Stimulated activated effector memory CD8-positive, alpha-beta T cell treated with anti-CD3 and anti-CD28 coated beads, Interleukin-12 subunit alpha, Interleukin-12 subunit beta, amount 100 ng/mL, for 72 hours (primary cell): ENCODE measurements around the gene DCAF6.

ENCODE experiments used
- ATAC-seq: fragments of 150-1000 bp; cut with Tn5 transposase; 2 replicates; pipeline ENCODE4 v1.10.0; 2021
- DNase-seq, 2 donors: peaks; one replicate each; pipeline ENCODE4 v3.0.0; 2021 to 2022; ENCODE audit warnings: low spot score in 2 of 2
- H3K27ac Mint-ChIP-seq: one replicate; pipeline ENCODE4 v1.8.0; 2022; ENCODE audit warnings: mild to moderate bottlenecking, mixed read lengths
- H3K36me3 Mint-ChIP-seq: one replicate; pipeline ENCODE4 v1.8.0; 2022; ENCODE audit warnings: mild to moderate bottlenecking, mixed read lengths
- H3K4me1 Mint-ChIP-seq: one replicate; pipeline ENCODE4 v1.8.0; 2022; ENCODE audit warnings: mixed read lengths
- H3K4me3 Mint-ChIP-seq: one replicate; pipeline ENCODE4 v1.8.0; 2022; ENCODE audit warnings: mild to moderate bottlenecking, mixed read lengths
- H3K9me3 Mint-ChIP-seq: one replicate; pipeline ENCODE4 v1.8.0; 2022; ENCODE audit warnings: mixed read lengths

Gene DCAF6

GRCh38 chr1:167973832-167974231, 37.3 kb downstream of the DCAF6 start:
- ATAC-seq (no peak), DNase-seq (no peak)
- H3K27ac Mint-ChIP-seq: no peak overlapping the region
- peaks cover 47% of the 10 kb centered on the region for H3K36me3 Mint-ChIP-seq
- H3K4me1 Mint-ChIP-seq: peaks cover 5% of the 10 kb centered on the region
- no peak overlapping the region for H3K4me3 Mint-ChIP-seq
- H3K9me3 Mint-ChIP-seq: no peaks in the 10 kb centered on the region

DNA sequence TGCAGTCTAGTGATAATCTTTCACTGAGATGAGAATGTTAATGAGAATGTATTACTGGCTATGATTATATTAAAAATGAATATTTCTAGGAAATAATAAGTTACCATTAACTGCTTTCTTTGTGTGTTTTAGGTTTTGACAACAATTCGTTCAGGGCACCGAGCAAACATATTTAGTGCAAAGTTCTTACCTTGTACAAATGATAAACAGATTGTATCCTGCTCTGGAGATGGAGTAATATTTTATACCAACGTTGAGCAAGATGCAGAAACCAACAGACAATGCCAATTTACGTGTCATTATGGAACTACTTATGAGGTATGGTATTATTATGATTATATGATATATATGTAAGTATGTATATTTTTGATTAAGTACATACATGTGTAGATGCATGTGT, 38.2 kb downstream of the DCAF6 start:
- Mint-ChIP-seq H3K36me3 (peaks cover 52% of the 10 kb centered on the region), H3K9me3 (no peaks in the 10 kb centered on the region), H3K27ac (no peak overlapping the region), H3K4me3 (no peak overlapping the region), H3K4me1 (peaks cover 5% of the 10 kb centered on the region)
- ATAC-seq (no peak), DNase-seq (no peak)

DNA sequence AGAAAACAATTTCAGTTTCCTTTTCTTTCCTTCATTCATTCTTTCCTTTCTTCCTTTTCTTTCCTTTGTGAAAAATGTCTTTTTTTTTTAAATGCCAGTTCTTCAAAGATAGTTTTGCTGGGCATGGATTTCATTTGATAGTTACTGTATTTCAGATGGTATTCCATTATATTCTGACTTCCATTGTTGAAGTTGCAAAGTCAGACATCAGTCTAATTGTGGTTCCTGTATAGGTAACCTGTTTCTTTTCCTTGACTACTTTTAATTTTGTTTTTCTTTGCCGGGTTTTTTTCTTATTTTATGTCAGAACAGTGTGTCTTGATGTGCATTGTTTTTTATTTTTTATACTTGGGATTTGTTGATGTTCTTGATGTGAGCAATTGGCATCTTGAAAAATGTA, 40.8 kb downstream of the DCAF6 start:
- no peak overlapping the region for H3K27ac Mint-ChIP-seq
- DNase-seq (no peak), ATAC-seq (no peak)
- H3K9me3 Mint-ChIP-seq: no peaks in the 10 kb centered on the region
- peaks cover 5% of the 10 kb centered on the region for H3K4me1 Mint-ChIP-seq
- H3K4me3 Mint-ChIP-seq: no peak overlapping the region
- H3K36me3 Mint-ChIP-seq: peaks cover 49% of the 10 kb centered on the region

- Mint-ChIP-seq H3K4me3 (no peak overlapping the region), H3K4me1 (peaks cover 5% of the 10 kb centered on the region), H3K36me3 (peaks cover 26% of the 10 kb centered on the region), H3K27ac (no peak overlapping the region), H3K9me3 (no peaks in the 10 kb centered on the region)
- ATAC-seq (no peak), DNase-seq (no peak)
Measured at GRCh38 chr1:167981933-167982332, 45.5 kb downstream of the DCAF6 start.

DNA sequence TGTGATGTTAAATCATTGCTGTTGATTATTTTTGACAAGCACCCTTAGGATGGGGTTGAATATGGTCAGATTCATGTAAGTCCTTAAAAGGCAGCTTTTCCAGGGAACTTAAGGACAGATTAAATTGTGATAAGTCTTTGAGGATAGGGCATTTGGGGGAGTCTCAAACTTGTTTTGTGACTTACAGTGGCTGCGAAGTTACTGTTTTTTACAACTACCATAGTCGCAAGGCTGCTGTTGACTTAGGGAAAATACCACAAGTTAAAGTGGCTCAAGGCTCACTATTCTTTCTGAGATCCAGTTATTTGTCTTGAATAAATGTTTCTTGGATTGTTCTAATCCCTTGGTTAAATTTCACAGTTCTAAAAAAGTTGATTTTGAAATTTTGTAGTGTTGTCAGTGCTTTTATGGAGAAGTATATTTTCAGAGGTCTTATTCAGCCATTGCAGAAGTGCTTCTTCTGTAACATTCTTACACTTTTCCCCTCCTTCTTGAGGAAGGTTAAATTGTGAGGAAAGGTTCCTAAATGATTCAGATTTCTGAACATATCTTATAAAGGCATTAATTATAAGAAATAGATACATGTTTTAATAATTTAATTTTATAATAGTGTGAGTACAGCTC, 47.4 kb downstream of the DCAF6 start:
- Mint-ChIP-seq H3K36me3 (peaks cover 12% of the 10 kb centered on the region), H3K4me3 (no peak overlapping the region)
- DNase-seq: no peak

DNA sequence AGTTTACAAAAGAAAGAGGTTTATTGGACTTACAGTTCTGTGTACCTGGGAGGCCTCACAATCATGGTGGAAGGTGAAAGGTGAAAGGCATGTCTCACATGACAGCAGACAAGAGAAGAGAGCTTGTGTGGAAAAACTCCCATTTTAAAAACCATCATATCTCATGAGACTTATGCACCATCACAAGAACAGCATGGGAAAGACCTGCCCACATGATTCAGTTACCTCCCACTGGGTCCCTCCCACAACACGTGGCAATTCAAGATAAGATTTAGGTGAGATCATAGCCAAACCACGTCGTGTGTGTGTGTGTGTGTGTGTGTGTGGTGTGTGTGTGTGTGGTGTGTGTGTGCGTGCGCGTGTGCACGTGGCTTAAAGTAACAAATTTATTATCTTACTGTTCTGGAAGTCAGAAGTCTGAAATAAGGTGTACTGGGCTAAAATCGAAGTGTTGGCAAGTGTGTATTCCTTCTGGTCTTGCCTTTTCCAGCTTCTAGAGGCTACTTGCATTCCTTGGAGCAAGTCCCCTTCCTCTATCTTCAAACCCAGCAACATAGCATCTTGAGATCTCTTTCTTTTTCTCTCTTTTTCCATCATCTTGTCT, 48.5 kb downstream of the DCAF6 start:
- H3K9me3 Mint-ChIP-seq: no peaks in the 10 kb centered on the region
- H3K4me3 Mint-ChIP-seq: no peak overlapping the region
- ATAC-seq (no peak), DNase-seq (no peak)
- H3K27ac Mint-ChIP-seq: no peak overlapping the region
- H3K4me1 Mint-ChIP-seq: no peaks in the 10 kb centered on the region
- peaks cover 6% of the 10 kb centered on the region for H3K36me3 Mint-ChIP-seq

More for the DNA sequence above, 47.4 kb downstream of the DCAF6 start:
- H3K9me3 Mint-ChIP-seq: no peaks in the 10 kb centered on the region
- no peak overlapping the region for H3K27ac Mint-ChIP-seq
- H3K4me1 Mint-ChIP-seq: no peaks in the 10 kb centered on the region
- ATAC-seq: no peak

DNA sequence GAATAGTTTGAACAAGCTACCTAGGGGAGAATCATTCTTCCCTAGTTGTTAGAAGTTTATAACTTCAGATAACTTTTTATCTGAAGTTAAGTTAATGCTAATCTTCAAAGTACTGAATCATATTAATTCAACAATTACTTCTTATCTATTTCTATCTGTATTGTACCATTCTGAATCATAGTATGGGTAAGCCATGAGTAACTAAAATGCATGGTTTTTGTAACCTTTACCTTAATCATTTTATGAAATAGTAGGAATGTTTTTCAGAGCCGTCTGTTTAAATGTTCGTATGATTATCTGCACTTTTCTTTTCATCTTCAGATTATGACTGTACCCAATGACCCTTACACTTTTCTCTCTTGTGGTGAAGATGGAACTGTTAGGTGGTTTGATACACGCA, 50.7 kb downstream of the DCAF6 start:
- Mint-ChIP-seq H3K36me3 (peaks cover 10% of the 10 kb centered on the region), H3K9me3 (no peaks in the 10 kb centered on the region), H3K4me1 (no peaks in the 10 kb centered on the region), H3K4me3 (no peak overlapping the region), H3K27ac (no peak overlapping the region)
- ATAC-seq (no peak), DNase-seq (no peak)

DNA sequence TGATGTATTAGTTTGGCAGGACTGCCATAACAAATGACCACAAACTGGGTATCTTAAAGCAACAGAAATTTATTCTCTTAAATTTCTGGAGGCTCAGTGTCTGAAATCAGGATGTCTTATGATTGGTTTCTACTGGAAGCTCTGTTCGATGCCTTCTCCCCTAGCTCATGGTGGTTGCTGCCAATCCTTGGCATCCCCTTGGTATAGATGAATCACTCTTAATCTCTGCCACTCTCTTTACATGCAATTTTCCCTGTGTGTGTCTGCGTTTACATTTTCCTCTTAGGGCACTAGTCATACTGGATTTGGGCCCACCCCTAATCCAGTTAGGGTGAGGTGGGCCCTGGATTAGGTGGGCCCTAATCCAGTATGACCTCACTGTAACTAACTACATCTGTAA, 55.1 kb downstream of the DCAF6 start:
- no peak overlapping the region for H3K4me3 Mint-ChIP-seq
- DNase-seq (no peak), ATAC-seq (no peak)
- no peaks in the 10 kb centered on the region for H3K9me3 Mint-ChIP-seq
- H3K4me1 Mint-ChIP-seq: no peaks in the 10 kb centered on the region
- peaks cover 40% of the 10 kb centered on the region for H3K36me3 Mint-ChIP-seq
- H3K27ac Mint-ChIP-seq: no peak overlapping the region

GRCh38 chr1:167993720-167994119, 57.2 kb downstream of the DCAF6 start:
- Mint-ChIP-seq H3K27ac (no peak overlapping the region), H3K4me1 (no peaks in the 10 kb centered on the region), H3K9me3 (no peaks in the 10 kb centered on the region), H3K36me3 (peaks cover 50% of the 10 kb centered on the region), H3K4me3 (no peak overlapping the region)
- no peak for ATAC-seq
- DNase-seq: no peak

DNA sequence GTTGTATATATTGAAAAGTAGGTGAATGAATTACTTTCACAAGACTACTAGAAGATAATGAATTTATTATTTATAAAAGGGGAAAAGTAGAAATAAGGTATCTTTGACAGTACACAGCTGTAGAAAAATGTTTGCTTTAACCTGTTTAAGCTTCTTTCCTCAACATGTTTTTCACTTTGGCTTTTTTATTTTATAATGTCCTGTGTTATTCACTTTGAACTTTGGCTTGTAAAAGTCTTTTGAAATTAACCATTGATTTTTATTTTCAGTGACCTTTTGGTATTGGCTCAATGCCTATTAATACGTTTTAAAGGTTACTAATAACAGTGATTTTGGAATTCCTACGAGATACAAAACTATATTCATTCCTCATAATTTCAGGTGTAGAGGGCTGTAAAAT, 58.1 kb downstream of the DCAF6 start:
- no peak overlapping the region for H3K27ac Mint-ChIP-seq
- no peak overlapping the region for H3K4me3 Mint-ChIP-seq

DNA sequence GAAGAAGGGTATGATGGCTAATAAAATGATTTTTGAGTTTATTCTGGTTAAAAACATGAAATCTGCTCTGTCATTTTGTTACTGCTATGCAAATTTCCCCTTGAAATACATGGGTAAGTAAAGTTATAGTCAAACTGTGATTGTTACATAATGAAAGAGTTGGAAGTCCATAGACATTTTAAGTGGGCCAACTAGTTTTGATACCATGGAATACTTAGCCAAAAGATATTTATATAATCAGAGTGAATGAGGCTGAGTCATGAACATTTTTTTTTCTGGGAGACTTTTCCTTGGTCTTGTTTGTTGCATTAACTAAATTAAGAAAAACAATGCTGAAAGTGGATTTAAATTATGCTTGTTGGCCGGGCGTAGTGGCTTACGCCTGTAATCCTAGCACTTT, 58.6 kb downstream of the DCAF6 start:
- Mint-ChIP-seq H3K9me3 (no peaks in the 10 kb centered on the region), H3K4me3 (no peak overlapping the region)

More for the DNA sequence above, 58.1 kb downstream of the DCAF6 start:
- H3K36me3 Mint-ChIP-seq: peaks cover 52% of the 10 kb centered on the region
- H3K9me3 Mint-ChIP-seq: no peaks in the 10 kb centered on the region
- no peak for DNase-seq
- no peaks in the 10 kb centered on the region for H3K4me1 Mint-ChIP-seq
- no peak for ATAC-seq

DNA sequence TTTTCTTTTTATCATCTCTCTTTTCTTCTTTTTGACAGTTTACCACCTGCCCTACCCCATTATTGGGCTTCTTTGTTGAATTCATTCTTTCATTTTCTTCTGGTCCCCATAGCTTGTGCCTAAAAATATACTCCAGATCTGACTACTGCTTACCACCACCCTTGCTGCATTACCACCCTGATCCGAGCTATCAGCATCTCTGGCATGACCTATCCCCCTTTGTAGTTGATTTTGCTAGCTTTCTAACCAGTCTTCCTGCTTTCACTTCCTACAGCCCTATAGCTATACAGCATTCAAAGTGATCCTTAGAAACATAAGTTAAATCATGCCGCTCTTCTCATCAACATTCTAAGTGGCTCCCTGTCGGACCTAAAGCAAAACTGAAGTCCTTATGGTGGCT, 59.8 kb downstream of the DCAF6 start:
- DNase-seq: no peak
- H3K4me3 Mint-ChIP-seq: no peak overlapping the region
- H3K4me1 Mint-ChIP-seq: no peaks in the 10 kb centered on the region
- no peak for ATAC-seq
- no peak overlapping the region for H3K27ac Mint-ChIP-seq
- H3K36me3 Mint-ChIP-seq: peaks cover 52% of the 10 kb centered on the region
- H3K9me3 Mint-ChIP-seq: no peaks in the 10 kb centered on the region

More for the DNA sequence above, 58.6 kb downstream of the DCAF6 start:
- DNase-seq (no peak), ATAC-seq (no peak)
- Mint-ChIP-seq H3K27ac (no peak overlapping the region), H3K36me3 (peaks cover 52% of the 10 kb centered on the region), H3K4me1 (no peaks in the 10 kb centered on the region)

- no peak for DNase-seq
- H3K27ac Mint-ChIP-seq: no peak overlapping the region
- H3K4me1 Mint-ChIP-seq: no peaks in the 10 kb centered on the region
- no peak overlapping the region for H3K4me3 Mint-ChIP-seq
- H3K36me3 Mint-ChIP-seq: peaks cover 47% of the 10 kb centered on the region
- ATAC-seq: no peak
- no peaks in the 10 kb centered on the region for H3K9me3 Mint-ChIP-seq
Measured at GRCh38 chr1:167997037-167997575, 60.6 kb downstream of the DCAF6 start.

GRCh38 chr1:167999877-168000276, 63.4 kb downstream of the DCAF6 start:
- peaks cover 38% of the 10 kb centered on the region for H3K36me3 Mint-ChIP-seq
- no peak overlapping the region for H3K27ac Mint-ChIP-seq
- H3K9me3 Mint-ChIP-seq: no peaks in the 10 kb centered on the region
- H3K4me3 Mint-ChIP-seq: no peak overlapping the region
- no peaks in the 10 kb centered on the region for H3K4me1 Mint-ChIP-seq
- DNase-seq (no peak), ATAC-seq (no peak)

- H3K9me3 Mint-ChIP-seq: no peaks in the 10 kb centered on the region
- ATAC-seq: no peak
- peaks cover 38% of the 10 kb centered on the region for H3K36me3 Mint-ChIP-seq
- no peaks in the 10 kb centered on the region for H3K4me1 Mint-ChIP-seq
- H3K27ac Mint-ChIP-seq: no peak overlapping the region
- no peak overlapping the region for H3K4me3 Mint-ChIP-seq
- DNase-seq: no peak
Measured at GRCh38 chr1:168000656-168001055, 64.2 kb downstream of the DCAF6 start.

DNA sequence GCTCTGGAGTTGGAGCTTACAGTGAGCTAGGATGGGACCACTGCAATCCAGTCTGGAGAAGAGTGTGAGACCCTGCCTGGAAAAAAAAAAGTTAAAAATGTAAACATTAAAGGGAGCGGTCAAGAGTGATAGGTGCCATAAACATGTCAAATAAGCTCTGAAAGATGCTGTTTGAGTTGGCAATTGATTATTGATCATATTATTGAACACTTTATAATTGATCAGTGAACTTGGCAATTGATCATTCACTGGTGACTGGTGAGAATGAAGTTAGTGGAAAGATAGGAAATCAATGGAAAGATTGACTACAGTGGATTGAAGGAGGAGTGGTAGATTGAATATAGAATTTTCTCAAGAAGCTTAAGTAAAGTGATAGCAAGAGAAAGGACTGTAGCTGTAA, 64.7 kb downstream of the DCAF6 start:
- Mint-ChIP-seq H3K27ac (no peak overlapping the region), H3K4me1 (no peaks in the 10 kb centered on the region), H3K36me3 (peaks cover 38% of the 10 kb centered on the region), H3K4me3 (no peak overlapping the region), H3K9me3 (no peaks in the 10 kb centered on the region)
- ATAC-seq (no peak), DNase-seq (no peak)
